HepG2 (cell line): ENCODE results near the gene PCIF1. TPM values are rescaled to one million over a fixed set of nuclear protein-coding genes. Genes with fewer than 3 reads are reported as not detected.

Experiments used
- CBX5 ChIP-seq: sonication (generic); formaldehyde crosslinking; IDR thresholded peaks from 2 replicates; pipeline ENCODE4 v1.4.0; 2020; ENCODE audit warnings: missing genetic modification reagents, borderline replicate concordance
- HNRNPL ChIP-seq: fragments of 200-400 bp; formaldehyde crosslinking; IDR thresholded peaks from 2 replicates; pipeline ENCODE4 v1.6.1; 2017; ENCODE audit warnings: mild to moderate bottlenecking, low read depth, low read length
- ISL2 ChIP-seq: sonication (generic); formaldehyde crosslinking; IDR thresholded peaks from 2 replicates; pipeline ENCODE4 v1.5.0; 2020; ENCODE audit warnings: missing genetic modification reagents
- NFE2 ChIP-seq: sonication (generic); formaldehyde crosslinking; IDR thresholded peaks from 2 replicates; pipeline ENCODE4 v1.4.0; 2020; ENCODE audit warnings: missing genetic modification reagents
- NR3C1 ChIP-seq: sonication (generic); formaldehyde crosslinking; IDR thresholded peaks from 2 replicates; pipeline ENCODE4 v1.4.0; 2020; ENCODE audit warnings: missing genetic modification reagents
- PITX1 ChIP-seq: sonication (generic); formaldehyde crosslinking; IDR thresholded peaks from 2 replicates; pipeline ENCODE4 v1.5.1; 2020; ENCODE audit warnings: mild to moderate bottlenecking, missing genetic modification reagents
- PLRG1 ChIP-seq: fragments of 450-650 bp; conservative IDR thresholded peaks from 2 replicates; pipeline ENCODE4 v1.6.1; 2016
- TAF1 ChIP-seq: sonication (generic); formaldehyde crosslinking; IDR thresholded peaks from 2 replicates; pipeline ENCODE4 v1.4.0; 2020; ENCODE audit warnings: missing genetic modification reagents
- ZC3H13 ChIP-seq: sonication (generic); formaldehyde crosslinking; IDR thresholded peaks from 2 replicates; pipeline ENCODE4 v1.8.1; 2023; ENCODE audit warnings: mild to moderate bottlenecking, missing genetic modification reagents, moderate library complexity
- ZNF232 ChIP-seq: sonication (generic); formaldehyde crosslinking; IDR thresholded peaks from 2 replicates; pipeline ENCODE4 v1.4.0; 2020; ENCODE audit warnings: missing genetic modification reagents, borderline replicate concordance
- ZNF253 ChIP-seq: sonication (generic); formaldehyde crosslinking; IDR thresholded peaks from 2 replicates; pipeline ENCODE4 v1.8.0; 2022; ENCODE audit warnings: mild to moderate bottlenecking, missing genetic modification reagents, borderline replicate concordance
- ZNF354B ChIP-seq: sonication (generic); formaldehyde crosslinking; IDR thresholded peaks from 2 replicates; pipeline ENCODE4 v1.8.0; 2022; ENCODE audit warnings: mild to moderate bottlenecking, missing genetic modification reagents
- ZNF460 ChIP-seq: sonication (generic); formaldehyde crosslinking; IDR thresholded peaks from 2 replicates; pipeline ENCODE4 v1.5.1; 2020; ENCODE audit warnings: missing genetic modification reagents, mild to moderate bottlenecking, borderline replicate concordance
- ZNF761 ChIP-seq: sonication (generic); formaldehyde crosslinking; conservative IDR thresholded peaks from 2 replicates; pipeline ENCODE4 v1.4.0; 2020; ENCODE audit warnings: mild to moderate bottlenecking, missing genetic modification reagents
- ZNF891 ChIP-seq: sonication (generic); formaldehyde crosslinking; IDR thresholded peaks from 2 replicates; pipeline ENCODE4 v1.5.0; 2020; ENCODE audit warnings: mild to moderate bottlenecking, missing genetic modification reagents
- ZSCAN20 ChIP-seq: sonication (generic); formaldehyde crosslinking; IDR thresholded peaks from 2 replicates; pipeline ENCODE4 v1.4.0; 2020; ENCODE audit warnings: missing genetic modification reagents, mild to moderate bottlenecking, borderline replicate concordance
- polyA plus RNA-seq, 8 experiments: library from polyadenylated mRNA; depleted of rRNA in 3 of 8; stranded (reverse) in 7 of 8; unstranded in 1 of 8; fragments of >200 nt; fragmentation: Illumina TruSeq in 4 of 8; extraction: Trizol in 4 of 8; gene quantifications; 2 replicates each; pipeline versions ENCODE4 v1.2.1 to v1.2.3, GENCODE V29; 2011 to 2016; ENCODE audit warnings: low read depth in 4 of 8, missing spikeins in 1 of 8, mixed read lengths in 1 of 8; ENCODE audit not compliant: insufficient read depth in 1 of 8
- total RNA-seq, 5 experiments: library from RNA; depleted of rRNA; stranded (reverse); fragments of >200 nt; fragmentation: Illumina TruSeq; extraction: Trizol; gene quantifications; 2 replicates each; pipeline ENCODE4 v1.2.3, GENCODE V29; 2016; ENCODE audit warnings: low read depth in 1 of 5
- TF ChIP-seq, protein P1 (sequence below): conservative IDR thresholded peaks from 2 replicates; pipeline ENCODE4 v1.6.1; 2018; ENCODE audit warnings: missing genetic modification reagents
- TF ChIP-seq, protein P2 (sequence below): sonication (generic); formaldehyde crosslinking; IDR thresholded peaks from 2 replicates; pipeline ENCODE4 v1.4.0; 2020; ENCODE audit warnings: mild to moderate bottlenecking, missing genetic modification reagents
- TF ChIP-seq, protein P3 (sequence below), 2 experiments: sonication (generic) in 1 of 2; formaldehyde crosslinking in 1 of 2; IDR thresholded peaks; 2 replicates each; pipeline versions ENCODE4 v1.4.0 to v1.6.1; 2018 to 2020; ENCODE audit warnings: missing genetic modification reagents in 2 of 2, borderline replicate concordance in 1 of 2, low read depth in 1 of 2, mild to moderate bottlenecking in 1 of 2, missing biosample characterization in 1 of 2
- TF ChIP-seq, protein P4 (sequence below): sonication (generic); formaldehyde crosslinking; IDR thresholded peaks from 2 replicates; pipeline ENCODE4 v1.4.0; 2020; ENCODE audit warnings: missing genetic modification reagents
- TF ChIP-seq, protein P5 (sequence below): sonication (generic); formaldehyde crosslinking; IDR thresholded peaks from 2 replicates; pipeline ENCODE4 v1.5.1; 2020; ENCODE audit warnings: missing genetic modification reagents, mild to moderate bottlenecking, borderline replicate concordance

Gene PCIF1
- total and polyA plus RNA-seq, 2 of the 13 experiments (the other 11 are each of a cell fraction or from before 2014, with no cell fraction given): 20.9 to 24.4 TPM

DNA sequence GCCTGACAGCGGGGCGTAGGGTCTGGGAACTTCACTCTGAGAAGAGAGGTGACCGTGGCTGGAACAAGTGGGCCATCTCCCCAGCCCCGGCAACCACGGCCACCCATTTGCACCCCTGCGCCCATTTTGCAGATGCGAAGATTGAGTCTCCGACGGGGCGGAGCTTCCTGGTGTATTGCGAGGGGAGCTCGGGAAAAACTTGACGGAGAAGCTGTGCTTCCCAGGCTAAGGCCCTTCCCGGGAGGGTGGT is 36.9 kb downstream of the PCIF1 start (continued):
- TF ChIP-seq, protein P1, sequence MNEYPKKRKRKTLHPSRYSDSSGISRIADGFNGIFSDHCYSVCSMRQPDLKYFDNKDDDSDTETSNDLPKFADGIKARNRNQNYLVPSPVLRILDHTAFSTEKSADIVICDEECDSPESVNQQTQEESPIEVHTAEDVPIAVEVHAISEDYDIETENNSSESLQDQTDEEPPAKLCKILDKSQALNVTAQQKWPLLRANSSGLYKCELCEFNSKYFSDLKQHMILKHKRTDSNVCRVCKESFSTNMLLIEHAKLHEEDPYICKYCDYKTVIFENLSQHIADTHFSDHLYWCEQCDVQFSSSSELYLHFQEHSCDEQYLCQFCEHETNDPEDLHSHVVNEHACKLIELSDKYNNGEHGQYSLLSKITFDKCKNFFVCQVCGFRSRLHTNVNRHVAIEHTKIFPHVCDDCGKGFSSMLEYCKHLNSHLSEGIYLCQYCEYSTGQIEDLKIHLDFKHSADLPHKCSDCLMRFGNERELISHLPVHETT (CRISPR knock-in tag): no peak
- TF ChIP-seq NR3C1 (CRISPR knock-in tag) (no peak), PITX1 (CRISPR knock-in tag) (no peak; the same call in 1 of the 2 replicates), ZSCAN20 (CRISPR knock-in tag) (no peak), ZNF232 (CRISPR knock-in tag) (0 out of 2 replicates have a peak, but pooled peaks have one; percentile 71), ISL2 (CRISPR knock-in tag) (no peak), ZNF354B (CRISPR knock-in tag) (peak; percentile 19; the same call in 1 of the 2 replicates), ZNF761 (CRISPR knock-in tag) (no peak), ZNF891 (CRISPR knock-in tag) (no peak), ZNF253 (CRISPR knock-in tag) (no peak; the same call in 1 of the 2 replicates), PLRG1 (no peak), NFE2 (CRISPR knock-in tag) (no peak), CBX5 (no peak; the same call in 1 of the 2 replicates), ZC3H13 (CRISPR knock-in tag) (0 out of 2 replicates have a peak, but pooled peaks have one; percentile 11), HNRNPL (no peak), TAF1 (CRISPR knock-in tag) (no peak), ZNF460 (CRISPR knock-in tag) (no peak)
- TF ChIP-seq, protein P2, sequence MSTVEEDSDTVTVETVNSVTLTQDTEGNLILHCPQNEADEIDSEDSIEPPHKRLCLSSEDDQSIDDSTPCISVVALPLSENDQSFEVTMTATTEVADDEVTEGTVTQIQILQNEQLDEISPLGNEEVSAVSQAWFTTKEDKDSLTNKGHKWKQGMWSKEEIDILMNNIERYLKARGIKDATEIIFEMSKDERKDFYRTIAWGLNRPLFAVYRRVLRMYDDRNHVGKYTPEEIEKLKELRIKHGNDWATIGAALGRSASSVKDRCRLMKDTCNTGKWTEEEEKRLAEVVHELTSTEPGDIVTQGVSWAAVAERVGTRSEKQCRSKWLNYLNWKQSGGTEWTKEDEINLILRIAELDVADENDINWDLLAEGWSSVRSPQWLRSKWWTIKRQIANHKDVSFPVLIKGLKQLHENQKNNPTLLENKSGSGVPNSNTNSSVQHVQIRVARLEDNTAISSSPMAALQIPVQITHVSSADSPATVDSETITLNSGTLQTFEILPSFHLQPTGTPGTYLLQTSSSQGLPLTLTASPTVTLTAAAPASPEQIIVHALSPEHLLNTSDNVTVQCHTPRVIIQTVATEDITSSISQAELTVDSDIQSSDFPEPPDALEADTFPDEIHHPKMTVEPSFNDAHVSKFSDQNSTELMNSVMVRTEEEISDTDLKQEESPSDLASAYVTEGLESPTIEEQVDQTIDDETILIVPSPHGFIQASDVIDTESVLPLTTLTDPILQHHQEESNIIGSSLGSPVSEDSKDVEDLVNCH: no peak
- TF ChIP-seq, protein P3, sequence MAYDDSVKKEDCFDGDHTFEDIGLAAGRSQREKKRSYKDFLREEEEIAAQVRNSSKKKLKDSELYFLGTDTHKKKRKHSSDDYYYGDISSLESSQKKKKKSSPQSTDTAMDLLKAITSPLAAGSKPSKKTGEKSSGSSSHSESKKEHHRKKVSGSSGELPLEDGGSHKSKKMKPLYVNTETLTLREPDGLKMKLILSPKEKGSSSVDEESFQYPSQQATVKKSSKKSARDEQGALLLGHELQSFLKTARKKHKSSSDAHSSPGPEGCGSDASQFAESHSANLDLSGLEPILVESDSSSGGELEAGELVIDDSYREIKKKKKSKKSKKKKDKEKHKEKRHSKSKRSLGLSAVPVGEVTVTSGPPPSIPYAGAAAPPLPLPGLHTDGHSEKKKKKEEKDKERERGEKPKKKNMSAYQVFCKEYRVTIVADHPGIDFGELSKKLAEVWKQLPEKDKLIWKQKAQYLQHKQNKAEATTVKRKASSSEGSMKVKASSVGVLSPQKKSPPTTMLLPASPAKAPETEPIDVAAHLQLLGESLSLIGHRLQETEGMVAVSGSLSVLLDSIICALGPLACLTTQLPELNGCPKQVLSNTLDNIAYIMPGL (CRISPR knock-in tag; IDR thresholded peaks at IDR 0.05; ENCODE audit: borderline replicate concordance in 1 of 2, low read depth in 1 of 2): no peak
- TF ChIP-seq, protein P4, sequence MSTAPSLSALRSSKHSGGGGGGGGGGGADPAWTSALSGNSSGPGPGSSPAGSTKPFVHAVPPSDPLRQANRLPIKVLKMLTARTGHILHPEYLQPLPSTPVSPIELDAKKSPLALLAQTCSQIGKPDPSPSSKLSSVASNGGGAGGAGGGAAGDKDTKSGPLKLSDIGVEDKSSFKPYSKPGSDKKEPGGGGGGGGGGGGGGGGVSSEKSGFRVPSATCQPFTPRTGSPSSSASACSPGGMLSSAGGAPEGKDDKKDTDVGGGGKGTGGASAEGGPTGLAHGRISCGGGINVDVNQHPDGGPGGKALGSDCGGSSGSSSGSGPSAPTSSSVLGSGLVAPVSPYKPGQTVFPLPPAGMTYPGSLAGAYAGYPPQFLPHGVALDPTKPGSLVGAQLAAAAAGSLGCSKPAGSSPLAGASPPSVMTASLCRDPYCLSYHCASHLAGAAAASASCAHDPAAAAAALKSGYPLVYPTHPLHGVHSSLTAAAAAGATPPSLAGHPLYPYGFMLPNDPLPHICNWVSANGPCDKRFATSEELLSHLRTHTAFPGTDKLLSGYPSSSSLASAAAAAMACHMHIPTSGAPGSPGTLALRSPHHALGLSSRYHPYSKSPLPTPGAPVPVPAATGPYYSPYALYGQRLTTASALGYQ (CRISPR knock-in tag): peak; percentile 22; the same call in 1 of the 2 replicates
- TF ChIP-seq, protein P5, sequence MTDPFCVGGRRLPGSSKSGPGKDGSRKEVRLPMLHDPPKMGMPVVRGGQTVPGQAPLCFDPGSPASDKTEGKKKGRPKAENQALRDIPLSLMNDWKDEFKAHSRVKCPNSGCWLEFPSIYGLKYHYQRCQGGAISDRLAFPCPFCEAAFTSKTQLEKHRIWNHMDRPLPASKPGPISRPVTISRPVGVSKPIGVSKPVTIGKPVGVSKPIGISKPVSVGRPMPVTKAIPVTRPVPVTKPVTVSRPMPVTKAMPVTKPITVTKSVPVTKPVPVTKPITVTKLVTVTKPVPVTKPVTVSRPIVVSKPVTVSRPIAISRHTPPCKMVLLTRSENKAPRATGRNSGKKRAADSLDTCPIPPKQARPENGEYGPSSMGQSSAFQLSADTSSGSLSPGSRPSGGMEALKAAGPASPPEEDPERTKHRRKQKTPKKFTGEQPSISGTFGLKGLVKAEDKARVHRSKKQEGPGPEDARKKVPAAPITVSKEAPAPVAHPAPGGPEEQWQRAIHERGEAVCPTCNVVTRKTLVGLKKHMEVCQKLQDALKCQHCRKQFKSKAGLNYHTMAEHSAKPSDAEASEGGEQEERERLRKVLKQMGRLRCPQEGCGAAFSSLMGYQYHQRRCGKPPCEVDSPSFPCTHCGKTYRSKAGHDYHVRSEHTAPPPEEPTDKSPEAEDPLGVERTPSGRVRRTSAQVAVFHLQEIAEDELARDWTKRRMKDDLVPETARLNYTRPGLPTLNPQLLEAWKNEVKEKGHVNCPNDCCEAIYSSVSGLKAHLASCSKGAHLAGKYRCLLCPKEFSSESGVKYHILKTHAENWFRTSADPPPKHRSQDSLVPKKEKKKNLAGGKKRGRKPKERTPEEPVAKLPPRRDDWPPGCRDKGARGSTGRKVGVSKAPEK (CRISPR knock-in tag): no peak
